MCF 10A (cell line): ENCODE data around the gene TFF3. TPM values are rescaled to one million over a fixed set of nuclear protein-coding genes. Genes with fewer than 3 reads are reported as not detected.

Source experiments
- BruUV-seq: library from RNA; stranded (reverse); fragments of 400-500 nt; replicated peaks from 2 replicates; lab custom pipeline; 2021; lab: Mats Ljungman, UMichigan
- CTCF ChIA-PET: fragments of 300-600 bp; sonication (Branson Sonifier 250); formaldehyde crosslinking; extraction: SDS; loops from one replicate; lab custom pipeline; 2021; ENCODE audit warnings: antibody characterized with exemption, inconsistent platforms; lab: Yijun Ruan, JAX
- POLR2A ChIA-PET: fragments of 300-600, 350-650 bp; sonication (Branson Sonifier 250); formaldehyde crosslinking; extraction: SDS; loops from one replicate; lab custom pipeline; 2020; ENCODE audit warnings: antibody characterized with exemption, inconsistent platforms; lab: Yijun Ruan, JAX
- DNase-seq: peaks from one replicate; pipeline ENCODE4 v3.0.0-alpha.2; 2018; ENCODE audit not compliant: unreplicated experiment
- H3K27ac Mint-ChIP-seq: one replicate; pipeline ENCODE4 v1.8.0; 2022; ENCODE audit warnings: mild to moderate bottlenecking, low read depth, mixed read lengths; ENCODE audit not compliant: unreplicated experiment
- H3K27me3 Mint-ChIP-seq: one replicate; pipeline ENCODE4 v1.8.0; 2022; ENCODE audit warnings: mixed read lengths; ENCODE audit not compliant: insufficient read depth, unreplicated experiment
- H3K36me3 Mint-ChIP-seq: one replicate; pipeline ENCODE4 v1.8.0; 2022; ENCODE audit warnings: mild to moderate bottlenecking, moderate library complexity, mixed read lengths; ENCODE audit not compliant: insufficient read depth, unreplicated experiment
- H3K4me1 Mint-ChIP-seq: one replicate; pipeline ENCODE4 v1.8.0; 2022; ENCODE audit warnings: mixed read lengths; ENCODE audit not compliant: insufficient read depth, unreplicated experiment
- H3K4me3 Mint-ChIP-seq: one replicate; pipeline ENCODE4 v1.8.0; 2022; ENCODE audit warnings: mild to moderate bottlenecking, moderate library complexity, mixed read lengths; ENCODE audit not compliant: unreplicated experiment
- H3K9me3 Mint-ChIP-seq: one replicate; pipeline ENCODE4 v1.8.0; 2022; ENCODE audit warnings: mixed read lengths; ENCODE audit not compliant: unreplicated experiment
- CTCF ChIP-seq: fragments of 200-600 bp; IDR thresholded peaks from one replicate; pipeline ENCODE4 v1.8.0; 2022; ENCODE audit warnings: antibody characterized with exemption, mild to moderate bottlenecking; ENCODE audit not compliant: unreplicated experiment
- intact Hi-C: fragments of 100-400 bp; cut with micrococcal nuclease; formaldehyde crosslinking; loops from 2 replicates; pipeline ENCODE4 v1.14.1; 2022
- total RNA-seq: library from RNA; stranded (reverse); gene quantifications from 2 replicates; pipeline ENCODE4 v1.2.3, GENCODE V29; 2022

TFF3 gene
- total RNA-seq, 1 experiment from 2014 or later, result not detected

- no peak for TF ChIP-seq CTCF
- no peaks in the 10 kb centered on the region for H3K9me3 Mint-ChIP-seq
- BruUV-seq, result no TSS peak
- ChIA-PET POLR2A (no interaction called here), CTCF (interaction anchor here (2.7 kb wide), 1 partner anchor 11 kb away, joined by 8 read pairs; no protein-coding TSS in a partner anchor)
- no peaks in the 10 kb centered on the region for H3K36me3 Mint-ChIP-seq
- no peak for DNase-seq
- intact Hi-C loops, result no loop called here
- no peak overlapping the region for H3K4me3 Mint-ChIP-seq
- H3K27ac Mint-ChIP-seq, result no peak overlapping the region
- no peaks in the 10 kb centered on the region for H3K4me1 Mint-ChIP-seq
- H3K27me3 Mint-ChIP-seq, result peaks cover 56% of the 10 kb centered on the region
Observed at GRCh38 chr21:42320791-42321190, 5.6 kb upstream of the TFF3 start.

- no peak overlapping the region for H3K4me3 Mint-ChIP-seq
- DNase-seq, result no peak
- no peaks in the 10 kb centered on the region for H3K9me3 Mint-ChIP-seq
- no peak for TF ChIP-seq CTCF
- no peak overlapping the region for H3K27ac Mint-ChIP-seq
- intact Hi-C loops, result no loop called here
- H3K4me1 Mint-ChIP-seq, result no peaks in the 10 kb centered on the region
- ChIA-PET POLR2A (no interaction called here), CTCF (interaction anchor here (0.5 kb wide), 1 partner anchor 8 kb away, joined by 3 read pairs; no protein-coding TSS in a partner anchor)
- H3K36me3 Mint-ChIP-seq, result no peaks in the 10 kb centered on the region
- BruUV-seq, result no TSS peak
- H3K27me3 Mint-ChIP-seq, result peaks cover 48% of the 10 kb centered on the region
Observed at GRCh38 chr21:42319851-42320572, 4.8 kb upstream of the TFF3 start.

GRCh38 chr21:42319376-42319775, 4.2 kb upstream of the TFF3 start:
- intact Hi-C loops, result no loop called here
- TF ChIP-seq CTCF, result no peak
- no peak overlapping the region for H3K4me3 Mint-ChIP-seq
- peaks cover 42% of the 10 kb centered on the region for H3K27me3 Mint-ChIP-seq
- no TSS peak for BruUV-seq
- H3K36me3 Mint-ChIP-seq, result no peaks in the 10 kb centered on the region
- H3K4me1 Mint-ChIP-seq, result no peaks in the 10 kb centered on the region
- CTCF ChIA-PET, result interaction anchor here (0.5 kb wide), 1 partner anchor 9 kb away, joined by 3 read pairs; no protein-coding TSS in a partner anchor
- POLR2A ChIA-PET, result no interaction called here
- H3K9me3 Mint-ChIP-seq, result no peaks in the 10 kb centered on the region
- DNase-seq, result no peak
- H3K27ac Mint-ChIP-seq, result no peak overlapping the region

- Mint-ChIP-seq H3K4me3 (no peak overlapping the region), H3K36me3 (no peaks in the 10 kb centered on the region), H3K27me3 (peaks cover 29% of the 10 kb centered on the region), H3K27ac (no peak overlapping the region), H3K9me3 (no peaks in the 10 kb centered on the region), H3K4me1 (no peaks in the 10 kb centered on the region)
- CTCF ChIA-PET, result interaction anchor here (0.7 to 1.0 kb wide), 2 partner anchors 8 to 173 kb away, joined by 3 to 4 read pairs; no protein-coding TSS in a partner anchor
- POLR2A ChIA-PET, result interaction anchor here (0.7 to 1.0 kb wide), 3 partner anchors 13 to 81 kb away, joined by 3 read pairs; no protein-coding TSS in a partner anchor
- intact Hi-C loops, result no loop called here
- no peak for TF ChIP-seq CTCF
- DNase-seq, result no peak
- no TSS peak for BruUV-seq
Observed at GRCh38 chr21:42317826-42318746, 2.9 kb upstream of the TFF3 start.
